ENCODE results near the gene MADD. TPM values are rescaled to one million over a fixed set of nuclear protein-coding genes. Genes with fewer than 3 reads are reported as not detected.

The MADD gene
- total RNA-seq, 1 experiment from 2014 or later, result 132 TPM

DNA sequence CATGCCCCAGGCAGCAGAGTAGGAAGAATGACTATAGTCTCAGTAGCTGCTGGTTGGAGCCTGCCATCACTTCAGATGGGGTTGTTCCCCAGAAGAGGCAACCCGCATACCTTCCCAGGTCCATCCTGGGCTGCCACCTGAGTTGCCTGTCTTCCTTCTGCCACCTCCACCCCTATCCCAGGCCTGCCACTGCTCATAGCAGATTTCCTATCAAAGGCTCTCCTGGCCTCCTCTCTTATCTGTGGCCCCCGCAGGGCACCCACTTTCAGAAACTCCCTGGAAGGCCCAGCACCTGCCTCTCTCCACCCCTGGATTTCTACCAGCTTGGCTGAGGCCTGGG, 12.8 kb upstream of the MADD start:
- H3K9me3 ChIP-seq (ENCODE audit: low read depth, low read length, poor library complexity, severe bottlenecking), result no peaks in the 10 kb centered on the region
- no peak for DNase-seq (ENCODE audit: low spot score)
- no peaks in the 10 kb centered on the region for H3K27me3 ChIP-seq (replicated peaks; ENCODE audit: insufficient read depth, low read depth, low read length, poor library complexity)
- H3K4me1 ChIP-seq (ENCODE audit: insufficient read depth, low read length, poor library complexity, severe bottlenecking), result peaks cover 26% of the 10 kb centered on the region
- BruUV-seq (replicated peaks), result no TSS peak
- peak overlapping the region; percentile 45 for H3K27ac ChIP-seq (ENCODE audit: low read depth, low read length, poor library complexity, severe bottlenecking)
- ChIA-PET POLR2A (ENCODE audit: low non-redundant PET) (no interaction called here), CTCF (no interaction called here)
- H3K36me3 ChIP-seq (ENCODE audit: insufficient read depth, low read length, poor library complexity, severe bottlenecking), result no peaks in the 10 kb centered on the region
- intact Hi-C loops (cut with micrococcal nuclease; ENCODE audit: unreplicated experiment), result no loop called here
- TF ChIP-seq EZH2 (IDR thresholded peaks at IDR 0.05; ENCODE audit: borderline replicate concordance, low read depth, low read length, poor library complexity, severe bottlenecking), result no peak
- TF ChIP-seq, protein P1, sequence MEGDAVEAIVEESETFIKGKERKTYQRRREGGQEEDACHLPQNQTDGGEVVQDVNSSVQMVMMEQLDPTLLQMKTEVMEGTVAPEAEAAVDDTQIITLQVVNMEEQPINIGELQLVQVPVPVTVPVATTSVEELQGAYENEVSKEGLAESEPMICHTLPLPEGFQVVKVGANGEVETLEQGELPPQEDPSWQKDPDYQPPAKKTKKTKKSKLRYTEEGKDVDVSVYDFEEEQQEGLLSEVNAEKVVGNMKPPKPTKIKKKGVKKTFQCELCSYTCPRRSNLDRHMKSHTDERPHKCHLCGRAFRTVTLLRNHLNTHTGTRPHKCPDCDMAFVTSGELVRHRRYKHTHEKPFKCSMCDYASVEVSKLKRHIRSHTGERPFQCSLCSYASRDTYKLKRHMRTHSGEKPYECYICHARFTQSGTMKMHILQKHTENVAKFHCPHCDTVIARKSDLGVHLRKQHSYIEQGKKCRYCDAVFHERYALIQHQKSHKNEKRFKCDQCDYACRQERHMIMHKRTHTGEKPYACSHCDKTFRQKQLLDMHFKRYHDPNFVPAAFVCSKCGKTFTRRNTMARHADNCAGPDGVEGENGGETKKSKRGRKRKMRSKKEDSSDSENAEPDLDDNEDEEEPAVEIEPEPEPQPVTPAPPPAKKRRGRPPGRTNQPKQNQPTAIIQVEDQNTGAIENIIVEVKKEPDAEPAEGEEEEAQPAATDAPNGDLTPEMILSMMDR (conservative IDR thresholded peaks at IDR 0.05; ENCODE audit: low read depth, low read length), result no peak
- no peak overlapping the region for H3K4me3 ChIP-seq (ENCODE audit: low read depth, low read length, poor library complexity, severe bottlenecking)

DNA sequence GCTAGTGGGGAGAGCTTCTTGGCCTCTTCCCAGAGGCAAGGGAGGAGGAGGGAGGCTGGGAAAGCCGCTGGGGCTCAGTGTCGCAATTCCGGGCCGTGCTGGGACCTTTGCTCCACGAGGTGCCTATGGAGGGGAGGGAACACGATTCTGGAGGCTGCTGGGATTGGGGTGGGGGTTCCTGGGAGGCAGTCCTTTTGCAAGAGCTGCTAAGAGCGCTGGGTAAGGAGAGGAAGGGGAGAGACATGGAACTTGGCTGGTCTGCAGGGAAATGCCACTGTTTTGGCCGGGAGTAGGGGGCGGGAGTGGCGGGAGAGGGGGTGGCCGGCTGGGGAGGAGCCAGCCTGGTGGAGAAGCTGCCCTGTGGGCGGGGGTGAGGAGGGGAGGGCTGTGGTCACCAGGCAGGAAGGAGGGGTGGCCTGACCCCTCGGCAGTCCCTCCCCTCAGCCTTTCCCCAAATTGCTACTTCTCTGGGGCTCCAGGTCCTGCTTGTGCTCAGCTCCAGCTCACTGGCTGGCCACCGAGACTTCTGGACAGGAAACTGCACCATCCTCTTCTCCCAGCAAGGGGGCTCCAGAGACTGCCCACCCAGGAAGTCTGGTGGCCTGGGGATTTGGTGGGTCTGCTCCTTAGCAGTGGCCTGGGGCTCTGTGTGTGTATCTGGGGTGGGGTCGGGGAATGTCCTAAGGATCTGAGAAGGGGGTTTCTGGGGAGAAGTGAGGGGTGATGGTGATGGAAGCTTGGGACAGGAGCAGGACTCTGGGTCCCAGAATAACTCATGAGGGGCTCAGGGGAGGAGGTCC, 12.2 kb upstream of the MADD start, which contains the start of gene NR1H3:
Gene NR1H3, plus strand, starts transcription at position 480 of the 800 bp plus-strand sequence. CDS start 1,221 bp downstream, outside the sequence.
- peak within 1 kb of the TSS; percentile 45 for H3K27ac ChIP-seq (ENCODE audit: low read depth, low read length, poor library complexity, severe bottlenecking)
- CTCF ChIA-PET, result interaction anchor here (1.0 kb wide), 1 partner anchor 97 kb away, joined by 3 read pairs; no protein-coding TSS in a partner anchor
- H3K4me1 ChIP-seq (ENCODE audit: insufficient read depth, low read length, poor library complexity, severe bottlenecking), result peaks cover 26% of the 10 kb centered on the region
- TF ChIP-seq, protein P1 (conservative IDR thresholded peaks at IDR 0.05; ENCODE audit: low read depth, low read length), result peak; percentile 71
- no peak for TF ChIP-seq EZH2 (IDR thresholded peaks at IDR 0.05; ENCODE audit: borderline replicate concordance, low read depth, low read length, poor library complexity, severe bottlenecking)
- H3K9me3 ChIP-seq (ENCODE audit: low read depth, low read length, poor library complexity, severe bottlenecking), result no peaks in the 10 kb centered on the region
- H3K4me3 ChIP-seq (ENCODE audit: low read depth, low read length, poor library complexity, severe bottlenecking), result no peak within 1 kb of the TSS
- DNase-seq (ENCODE audit: low spot score), result peak; percentile 77
- no peaks in the 10 kb centered on the region for H3K36me3 ChIP-seq (ENCODE audit: insufficient read depth, low read length, poor library complexity, severe bottlenecking)
- no TSS peak for BruUV-seq (replicated peaks)
- intact Hi-C loops (cut with micrococcal nuclease; ENCODE audit: unreplicated experiment), result loop anchor here (2.0 kb wide), 2 partner anchors 81 to 97 kb away; partner anchors contain the start of gene ARFGAP2
- POLR2A ChIA-PET (ENCODE audit: low non-redundant PET), result no interaction called here
- H3K27me3 ChIP-seq (replicated peaks; ENCODE audit: insufficient read depth, low read depth, low read length, poor library complexity), result no peaks in the 10 kb centered on the region

DNA sequence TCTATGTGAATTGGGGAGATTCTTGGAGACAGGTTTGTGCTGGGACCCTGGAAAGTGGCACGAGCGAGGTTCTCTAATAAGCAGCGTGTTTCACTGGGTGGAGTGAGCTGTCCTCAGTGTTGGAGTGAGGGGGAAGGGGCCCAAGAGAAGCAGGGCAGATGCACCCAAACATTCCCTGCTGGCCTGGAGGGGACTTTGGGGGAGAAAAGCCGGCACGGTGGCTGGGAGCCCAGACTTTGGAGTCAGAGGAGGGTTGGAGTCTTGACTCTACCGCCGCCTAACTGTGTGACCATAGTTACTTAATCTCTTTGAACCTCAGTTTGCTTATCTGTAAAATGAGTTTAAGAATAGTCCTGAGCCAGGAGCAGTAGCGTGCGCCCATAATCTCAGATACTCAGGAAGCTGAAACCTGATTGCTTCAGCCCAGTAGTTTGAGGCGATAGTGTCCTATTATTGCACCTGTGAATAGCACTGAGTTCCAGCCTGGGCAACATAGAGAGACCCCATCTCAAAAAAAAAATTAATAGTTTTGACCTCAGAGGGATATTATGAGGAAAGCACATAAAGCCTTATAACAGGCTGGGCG, 11.5 kb upstream of the MADD start:
- no peak for TF ChIP-seq EZH2 (IDR thresholded peaks at IDR 0.05; ENCODE audit: borderline replicate concordance, low read depth, low read length, poor library complexity, severe bottlenecking)
- TF ChIP-seq, protein P1 (conservative IDR thresholded peaks at IDR 0.05; ENCODE audit: low read depth, low read length), result no peak
- Histone ChIP-seq H3K27me3 (replicated peaks; ENCODE audit: insufficient read depth, low read depth, low read length, poor library complexity) (no peaks in the 10 kb centered on the region), H3K9me3 (ENCODE audit: low read depth, low read length, poor library complexity, severe bottlenecking) (no peaks in the 10 kb centered on the region), H3K4me3 (ENCODE audit: low read depth, low read length, poor library complexity, severe bottlenecking) (no peak overlapping the region), H3K4me1 (ENCODE audit: insufficient read depth, low read length, poor library complexity, severe bottlenecking) (peaks cover 26% of the 10 kb centered on the region), H3K36me3 (ENCODE audit: insufficient read depth, low read length, poor library complexity, severe bottlenecking) (no peaks in the 10 kb centered on the region), H3K27ac (ENCODE audit: low read depth, low read length, poor library complexity, severe bottlenecking) (peak overlapping the region; percentile 45)
- CTCF ChIA-PET, result interaction anchor here (0.9 to 2.2 kb wide), 8 partner anchors 9 to 96 kb away, joined by 3 to 11 read pairs (median 5); partner anchors contain the start of genes ACP2, ARFGAP2 and DDB2
- DNase-seq (ENCODE audit: low spot score), result no peak
- no TSS peak for BruUV-seq (replicated peaks)
- intact Hi-C loops (cut with micrococcal nuclease; ENCODE audit: unreplicated experiment), result loop anchor here (2.0 kb wide), 2 partner anchors 82 to 96 kb away; partner anchors contain the start of gene ARFGAP2
- POLR2A ChIA-PET (ENCODE audit: low non-redundant PET), result interaction anchor here (0.6 kb wide), 1 partner anchor 367 kb away, joined by 4 read pairs; no protein-coding TSS in a partner anchor

Data from A673 (cell line).